IPS DF 4.7 (cell line): ENCODE measurements around the gene DNAJB8.

Experiments used
- DNase-seq: peaks from one replicate; pipeline ENCODE4 v3.0.0-alpha.2; 2013; ENCODE audit warnings: low spot score; ENCODE audit errors: extremely low read depth

Gene DNAJB8

DNA sequence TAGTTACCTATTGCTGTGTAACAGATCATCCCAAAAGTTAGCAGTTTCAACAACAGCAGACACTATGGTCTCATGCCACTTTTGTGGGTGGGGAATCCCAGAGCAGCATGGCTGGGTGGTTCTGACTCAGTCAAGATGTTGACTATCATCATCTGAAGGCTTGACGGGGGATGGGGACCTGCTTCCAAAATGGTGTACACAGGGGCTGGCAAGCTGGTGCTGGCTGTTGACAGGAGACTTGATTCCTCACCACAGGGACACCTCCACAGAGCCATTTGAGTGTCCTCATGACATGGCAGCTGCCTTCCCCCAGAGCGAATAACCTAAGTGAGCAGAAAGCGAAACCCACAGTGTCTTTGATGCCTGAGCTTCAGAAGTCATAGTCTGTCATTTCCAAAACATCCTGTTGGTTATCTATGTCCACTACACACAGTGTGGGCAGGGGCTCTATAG is 19.1 kb downstream of the DNAJB8 start:
- no peak for DNase-seq

- no peak for DNase-seq
Measured at GRCh38 chr3:128446821-128447220, 19.9 kb downstream of the DNAJB8 start.

DNA sequence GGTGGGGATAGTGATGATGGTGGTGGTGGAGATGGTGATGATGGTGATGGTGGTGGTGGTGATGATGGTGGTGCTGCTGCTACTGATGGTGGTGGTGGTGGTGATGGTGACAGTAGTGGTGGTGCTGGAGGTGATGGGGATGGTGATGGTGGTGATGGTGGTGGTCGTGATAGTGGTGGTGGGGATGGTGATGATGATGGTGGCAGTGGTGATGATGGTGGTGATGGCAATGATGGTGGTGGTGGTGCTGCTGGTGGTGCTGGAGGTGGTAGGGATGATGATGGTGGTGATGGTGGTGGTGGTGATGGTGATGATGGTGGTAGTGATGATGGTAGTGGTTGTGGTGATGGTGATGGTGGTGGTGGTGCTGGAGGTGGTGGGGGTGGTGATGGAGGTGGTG is 21.3 kb downstream of the DNAJB8 start:
- DNase-seq, result no peak

- DNase-seq, result no peak
Measured at GRCh38 chr3:128443771-128444170, 22.9 kb downstream of the DNAJB8 start.

DNA sequence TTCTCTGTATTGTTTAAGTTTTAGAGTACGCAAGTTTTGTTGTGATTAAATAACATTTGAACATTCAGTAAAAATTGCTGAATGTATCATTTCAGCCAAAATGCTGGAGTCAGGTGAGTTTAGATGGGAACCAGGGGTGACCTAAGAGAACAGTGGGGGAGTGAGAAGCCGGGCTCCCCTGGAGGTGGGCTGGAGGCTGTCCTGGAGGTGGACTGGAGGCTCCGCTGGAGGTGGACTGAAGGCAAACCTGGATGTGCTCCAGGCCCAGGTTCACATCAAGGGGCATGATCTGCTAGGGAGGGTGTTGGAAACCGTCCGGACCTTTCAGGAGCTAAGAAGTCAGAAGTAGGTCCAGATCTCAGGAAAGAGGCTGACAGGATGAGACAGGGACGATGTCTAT is 23.7 kb downstream of the DNAJB8 start:
- DNase-seq, result no peak

DNA sequence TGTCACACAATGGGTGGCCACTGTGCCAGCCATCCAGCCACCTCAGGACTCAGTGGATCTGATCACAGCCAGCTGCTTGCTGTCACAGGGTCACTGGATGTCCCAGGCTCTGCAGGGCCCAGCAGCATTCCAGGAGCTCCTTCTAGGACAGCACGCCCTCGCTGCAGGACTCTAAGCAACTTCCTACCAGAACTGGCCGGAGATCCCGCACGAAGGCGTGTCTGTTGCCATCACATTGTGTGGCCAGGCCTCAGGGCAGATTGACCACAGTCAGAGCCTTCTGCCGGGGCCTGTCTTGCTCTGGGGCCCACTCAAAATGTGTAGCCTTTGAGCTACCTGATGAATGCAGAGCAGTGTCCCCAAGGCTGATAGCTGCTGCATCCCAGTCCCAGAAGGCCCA is 24.6 kb downstream of the DNAJB8 start:
- DNase-seq, result no peak

DNA sequence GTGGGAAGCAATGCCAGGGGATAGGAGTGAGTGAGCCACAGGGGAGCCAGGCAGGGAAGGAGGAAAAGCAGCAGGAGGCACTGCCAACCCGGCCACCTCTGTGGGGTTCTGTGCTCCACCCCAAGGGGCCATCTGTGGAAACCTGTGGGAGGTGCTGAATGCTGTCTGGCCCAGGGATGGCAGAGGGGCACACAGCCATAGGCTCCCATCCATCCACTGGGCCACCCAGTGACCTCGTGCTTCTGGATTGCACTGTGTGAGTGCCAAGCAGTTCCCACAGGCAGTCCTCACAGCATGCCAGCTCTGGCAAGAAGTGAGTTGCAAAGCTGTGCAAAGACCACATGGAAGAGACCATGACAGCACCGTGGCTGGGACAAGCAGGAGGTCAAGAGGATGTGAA is 27.5 kb downstream of the DNAJB8 start:
- DNase-seq, result no peak

DNA sequence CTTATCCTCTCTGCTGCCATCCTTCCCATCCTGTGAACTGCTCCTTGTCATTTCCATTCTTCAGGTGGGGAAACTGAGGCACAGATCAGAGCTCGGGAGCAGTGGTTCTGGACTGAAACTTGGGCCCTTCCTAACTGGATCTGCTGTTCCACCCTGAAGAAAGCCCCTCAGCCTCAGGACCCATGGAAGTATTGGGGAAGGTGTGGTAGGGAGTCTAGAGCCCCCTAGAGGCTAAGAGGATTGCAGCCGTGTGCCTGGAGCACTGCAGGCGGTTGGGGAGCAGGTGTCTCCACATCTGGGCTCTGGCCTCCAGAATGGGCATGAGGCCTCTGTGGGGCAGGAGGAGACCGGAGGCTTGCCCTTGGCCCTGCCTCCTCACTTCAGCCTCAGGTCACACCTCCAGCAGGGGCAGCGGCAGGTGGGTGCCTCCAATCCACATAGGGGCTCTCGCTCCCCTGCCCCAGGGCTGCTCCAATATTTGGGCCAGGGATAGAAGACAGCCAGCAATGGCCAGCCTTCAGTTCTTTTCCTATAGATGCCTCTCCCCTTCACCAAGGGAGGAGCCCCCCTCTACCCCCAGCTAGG is 28.1 kb downstream of the DNAJB8 start:
- no peak for DNase-seq

DNA sequence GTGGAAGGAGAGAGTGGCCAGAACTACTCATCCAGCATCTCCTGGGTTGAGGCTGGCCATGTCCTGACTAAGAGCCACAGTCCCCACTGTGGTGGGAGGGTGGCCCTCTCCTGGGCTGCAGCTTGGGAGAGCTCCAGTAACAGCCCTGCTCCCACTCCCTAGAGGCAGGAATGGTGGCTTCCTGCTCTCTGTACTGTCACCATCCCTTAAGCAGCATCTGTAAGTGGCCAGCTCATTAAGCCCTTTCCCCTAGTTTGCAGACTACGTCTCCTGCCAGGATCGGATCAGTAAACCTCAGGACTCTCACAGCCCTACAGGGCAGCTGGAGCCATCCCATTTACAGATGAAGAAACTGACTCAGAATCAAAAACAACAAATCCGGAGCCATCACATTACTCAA is 30.5 kb downstream of the DNAJB8 start:
- DNase-seq, result no peak

DNA sequence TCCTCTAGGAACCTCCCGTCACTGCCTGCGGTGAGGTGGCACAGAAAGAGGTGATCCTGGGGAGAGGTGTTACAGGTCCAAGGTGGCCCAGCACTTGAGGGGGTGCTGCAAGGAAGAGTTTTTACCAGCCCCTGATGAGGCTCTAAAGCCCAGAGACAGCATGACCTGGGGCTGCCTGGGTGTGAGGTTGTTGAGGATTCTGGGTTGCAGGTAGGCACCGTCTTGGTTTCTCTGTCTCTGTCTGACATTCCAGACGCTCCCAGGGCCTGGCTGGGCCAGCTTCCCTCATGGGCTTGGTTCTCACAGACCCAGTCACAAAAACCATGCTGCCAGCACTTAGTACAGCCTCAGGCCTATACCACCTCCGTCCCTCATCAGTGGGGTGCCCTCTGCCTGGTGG is 31.1 kb downstream of the DNAJB8 start:
- no peak for DNase-seq

- no peak for DNase-seq
Measured at GRCh38 chr3:128435058-128435457, 31.6 kb downstream of the DNAJB8 start.

GRCh38 chr3:128434524-128434923 is 32.2 kb downstream of the DNAJB8 start:
- no peak for DNase-seq

DNA sequence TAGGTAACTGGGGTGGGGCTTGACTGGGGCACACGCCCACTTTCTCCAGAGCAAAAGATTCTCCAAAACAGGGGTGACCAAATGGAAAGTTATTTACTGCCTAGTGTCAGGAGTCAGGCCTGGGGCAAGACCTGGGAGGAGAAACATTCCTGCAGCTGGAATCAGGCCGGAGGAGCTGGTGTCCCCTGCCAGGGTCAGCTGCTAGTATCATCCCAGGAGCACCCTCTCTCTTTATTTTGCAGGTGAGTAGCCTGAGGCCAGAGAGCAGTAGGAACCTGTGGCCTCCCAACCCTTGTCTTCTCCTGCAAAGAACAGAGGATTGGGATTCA is 32.9 kb downstream of the DNAJB8 start:
- DNase-seq, result no peak

DNA sequence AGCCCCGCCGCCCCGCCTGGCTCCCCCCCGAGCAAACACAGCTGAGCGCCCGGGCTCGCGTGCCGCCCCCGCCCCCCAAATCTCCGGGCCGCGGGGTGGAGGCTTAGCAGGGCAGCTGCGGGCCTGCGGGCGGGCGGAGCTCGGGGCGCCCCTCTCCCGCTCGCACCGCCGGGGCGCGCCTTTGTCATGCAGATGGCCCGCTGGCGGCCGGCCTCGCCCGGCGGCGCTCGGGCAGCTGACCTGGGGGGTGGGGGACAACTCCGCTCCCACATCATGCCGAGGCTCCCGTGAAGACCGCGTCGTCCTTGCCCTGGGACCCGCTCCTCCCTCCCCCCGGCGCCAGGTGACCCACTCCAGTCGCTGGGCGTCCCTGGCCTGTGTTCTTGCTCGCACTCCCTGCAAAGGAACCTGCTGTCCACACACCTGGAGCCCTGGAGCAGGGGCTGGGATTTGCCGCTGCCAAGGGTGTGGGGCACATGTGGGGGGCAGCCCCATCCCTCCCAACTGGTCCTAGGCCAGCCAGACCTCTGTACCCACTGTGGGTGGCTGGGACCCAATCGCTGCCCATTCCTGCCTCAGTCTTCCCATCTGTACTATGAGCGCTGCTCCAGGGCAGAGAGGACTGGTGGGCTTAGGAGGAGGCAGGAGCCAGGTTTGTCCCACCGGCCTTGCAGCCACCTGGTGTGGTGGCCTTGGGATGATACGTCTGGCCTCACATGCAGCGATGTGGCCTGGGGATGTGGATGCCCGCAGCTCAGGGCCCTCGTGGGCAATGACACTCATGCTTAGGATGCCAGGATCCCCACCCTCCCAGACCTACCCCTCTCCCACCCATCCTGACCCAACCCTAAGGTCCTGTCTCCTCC is 33.5 kb downstream of the DNAJB8 start:
- no peak for DNase-seq

DNA sequence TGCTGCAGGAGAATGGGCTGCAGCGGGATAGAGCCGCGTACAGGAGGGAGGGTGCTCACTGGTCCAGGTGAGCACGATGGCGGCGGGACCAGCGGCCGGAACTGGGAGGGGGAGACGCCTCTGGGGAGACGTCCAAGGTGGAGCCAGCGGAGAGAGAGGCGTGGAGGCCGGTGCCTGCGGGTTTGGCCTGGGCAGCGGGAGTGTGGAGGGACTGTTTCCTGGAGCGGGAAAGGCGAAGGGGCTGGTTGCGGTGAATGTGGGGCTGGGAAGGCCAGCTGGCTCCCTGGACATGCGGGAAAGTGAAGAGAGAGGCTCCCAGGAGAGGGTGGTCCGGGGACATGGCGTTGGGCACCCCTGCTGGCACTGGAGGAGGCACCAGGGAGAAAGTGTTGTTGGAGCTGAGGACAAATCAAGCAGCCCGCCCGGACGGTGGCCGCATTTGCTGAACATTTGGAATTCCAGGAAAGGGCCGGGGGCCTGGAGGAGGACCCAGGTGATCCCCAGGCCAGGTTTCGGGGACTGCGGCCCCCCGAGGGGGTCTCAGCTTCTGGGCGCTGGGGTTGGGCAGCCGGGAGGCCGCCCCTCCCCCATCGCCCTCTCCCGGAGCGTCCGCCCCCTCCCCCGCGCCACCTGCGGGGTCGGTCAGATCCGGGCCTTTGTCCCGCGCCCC is 34.3 kb downstream of the DNAJB8 start:
- no peak for DNase-seq

- DNase-seq, result no peak
Measured at GRCh38 chr3:128431803-128432300, 34.8 kb downstream of the DNAJB8 start.

- DNase-seq, result no peak
Measured at GRCh38 chr3:128430731-128431130, 36.0 kb downstream of the DNAJB8 start.

DNA sequence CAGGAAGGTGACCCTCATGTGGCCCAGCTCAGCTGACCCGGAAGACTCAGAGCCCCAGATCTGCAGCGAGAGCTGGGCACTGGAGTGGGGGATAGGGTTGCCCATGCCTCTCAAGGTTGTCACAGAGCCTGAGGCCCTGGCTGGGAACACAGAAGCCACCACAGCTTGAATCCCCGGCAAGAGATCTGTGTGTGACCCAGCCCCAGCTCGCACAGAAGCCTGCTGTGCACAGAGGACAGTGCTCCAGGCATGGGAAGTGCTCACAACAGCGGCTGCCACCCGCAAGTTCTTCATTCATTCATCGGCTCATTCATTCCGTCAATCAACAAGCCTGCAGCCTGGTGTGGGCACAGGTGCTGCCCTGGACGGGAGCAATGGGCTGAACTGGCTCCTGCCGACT is 36.4 kb downstream of the DNAJB8 start:
- no peak for DNase-seq

DNA sequence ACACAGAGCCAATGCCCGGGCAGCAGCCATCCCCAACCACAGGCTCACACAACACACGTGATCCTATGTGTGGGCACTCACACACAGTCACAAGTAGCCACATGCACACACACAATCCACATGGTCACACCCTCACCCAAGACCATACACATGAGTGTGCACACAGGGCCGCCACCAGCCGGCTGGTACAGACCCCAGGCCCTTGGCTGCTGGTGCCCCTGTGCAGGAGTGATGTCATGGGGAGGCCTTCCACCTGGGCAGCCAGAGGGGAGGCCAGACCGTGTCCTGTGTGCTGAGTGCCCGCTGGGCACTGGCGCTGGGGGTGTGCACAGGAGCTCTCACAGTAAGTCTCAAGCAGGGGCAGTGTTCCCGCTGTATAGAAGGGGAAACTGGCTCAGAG is 36.9 kb downstream of the DNAJB8 start:
- DNase-seq, result no peak

DNA sequence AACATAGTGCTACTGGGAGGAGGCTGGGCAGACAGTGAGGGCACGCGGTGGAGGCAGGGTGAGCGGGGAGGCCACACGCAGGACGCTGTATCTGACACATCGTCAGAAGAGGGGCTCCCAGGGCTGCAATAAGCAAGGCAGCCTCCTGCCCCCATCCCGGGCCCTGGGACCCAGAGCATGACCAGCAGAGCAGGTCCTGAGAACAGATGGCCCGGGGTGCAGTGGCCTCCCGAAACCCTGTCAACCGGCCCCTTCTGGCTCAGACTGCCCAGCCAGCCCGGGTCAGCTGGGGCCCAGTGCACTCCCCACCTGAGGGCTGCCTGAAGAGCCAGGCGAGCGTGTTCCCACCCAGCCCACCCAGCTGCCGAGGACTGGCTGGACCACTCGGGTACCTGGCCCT is 37.4 kb downstream of the DNAJB8 start:
- no peak for DNase-seq

DNA sequence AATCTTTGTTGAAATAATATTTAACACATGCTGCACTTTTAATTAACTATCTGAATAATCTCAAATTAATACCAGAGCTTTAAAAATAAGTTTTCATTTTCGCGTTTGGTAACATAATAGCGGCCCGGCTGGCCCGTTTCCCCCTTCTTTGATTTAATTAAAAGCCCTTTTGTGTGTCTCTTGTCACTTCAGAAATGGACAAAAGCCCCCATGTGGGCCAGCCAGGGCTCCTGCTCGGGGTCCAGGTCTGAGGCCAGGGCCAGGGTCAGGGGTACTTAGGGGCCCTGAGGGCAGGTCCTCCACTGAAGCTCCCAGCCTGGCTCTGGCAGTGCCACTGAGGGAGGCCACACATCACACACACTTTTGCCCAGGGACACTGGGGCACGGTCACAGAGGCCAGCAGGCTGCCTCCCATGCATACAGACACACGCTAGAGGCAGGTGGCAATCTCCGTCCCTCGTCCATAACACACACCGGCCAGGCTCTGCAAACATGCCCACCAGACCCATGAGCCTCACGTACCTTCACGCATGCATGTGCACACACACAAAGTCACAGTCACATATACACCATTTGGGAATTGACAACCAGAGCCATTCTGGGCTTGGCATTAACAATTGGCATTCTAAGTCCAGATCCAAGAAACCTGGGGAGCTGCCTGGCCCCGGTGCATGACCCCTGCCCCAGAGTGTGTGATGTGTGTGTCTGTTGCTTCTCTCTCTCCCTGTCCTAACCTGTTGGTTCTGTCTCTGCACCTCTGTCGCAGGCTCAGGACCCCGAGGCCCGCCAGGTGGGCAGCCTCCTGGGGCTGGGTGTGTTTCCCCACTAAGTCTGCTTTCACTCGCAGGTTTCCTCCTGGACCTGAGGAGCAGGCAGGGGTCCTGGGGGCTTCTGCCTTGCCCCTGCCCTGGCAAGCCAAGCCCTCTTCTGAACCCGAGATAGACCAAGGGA is 38.5 kb downstream of the DNAJB8 start:
- no peak for DNase-seq
